IgD-negative memory B cell (primary cell): ENCODE results near the gene FHAD1. TPM values are rescaled to one million over a fixed set of nuclear protein-coding genes. Genes with fewer than 3 reads are reported as not detected.

Source experiments
- H3K27ac Mint-ChIP-seq, 3 donors: one replicate each; pipeline ENCODE4 v1.8.0; 2020 to 2022; ENCODE audit warnings: mild to moderate bottlenecking in 3 of 3, mixed read lengths in 3 of 3, moderate library complexity in 1 of 3
- H3K27me3 Mint-ChIP-seq: one replicate; pipeline ENCODE4 v1.8.0; 2021; ENCODE audit warnings: mixed read lengths
- H3K36me3 Mint-ChIP-seq: one replicate; pipeline ENCODE4 v1.8.0; 2020; ENCODE audit warnings: mild to moderate bottlenecking, mixed read lengths
- H3K4me1 Mint-ChIP-seq, 3 donors: one replicate each; pipeline ENCODE4 v1.8.0; 2020 to 2022; ENCODE audit warnings: mixed read lengths in 3 of 3, mild to moderate bottlenecking in 1 of 3
- H3K4me3 Mint-ChIP-seq, 4 donors: one replicate each; pipeline ENCODE4 v1.8.0; 2020 to 2022; ENCODE audit warnings: mild to moderate bottlenecking in 4 of 4, mixed read lengths in 4 of 4, moderate library complexity in 3 of 4
- H3K9me3 Mint-ChIP-seq, 3 donors: one replicate each; pipeline ENCODE4 v1.8.0; 2020 to 2021; ENCODE audit warnings: mixed read lengths in 3 of 3, mild to moderate bottlenecking in 1 of 3
- polyA plus RNA-seq: library from polyadenylated mRNA; unstranded; fragments of 300-500 nt; fragmentation: Illumina TruSeq; gene quantifications from one replicate; pipeline ENCODE4 v1.2.3, GENCODE V29; 2021

Gene FHAD1
- not detected for polyA plus RNA-seq

- H3K27me3 Mint-ChIP-seq = peaks cover 32% of the 10 kb centered on the region
- H3K4me3 Mint-ChIP-seq = peak within 1 kb of the TSS in 3 of 4 donors; percentile 35 to 77 (median 67)
- no peaks in the 10 kb centered on the region for H3K36me3 Mint-ChIP-seq
- H3K27ac Mint-ChIP-seq = peak within 1 kb of the TSS in 1 of 3 donors; percentile 75
- peaks cover 6 to 9% (median 7%) of the 10 kb centered on the region in 3 donors for H3K4me1 Mint-ChIP-seq
- peaks cover 0 to 8% (median 5%) of the 10 kb centered on the region in 3 donors for H3K9me3 Mint-ChIP-seq
These were observed at the start of gene FHAD1 for GRCh38 chr1:15246960-15247614. FHAD1 (plus strand) TSS chr1:15247223; CDS start chr1:15251785, 4,562 bp downstream.

GRCh38 chr1:15197591-15198447 lies 49.2 kb upstream of the FHAD1 start:
- Mint-ChIP-seq H3K4me3 (peak overlapping the region in 1 of 4 donors; percentile 70), H3K36me3 (no peaks in the 10 kb centered on the region), H3K4me1 (no peaks in the 10 kb centered on the region), H3K27me3 (peaks cover 4% of the 10 kb centered on the region), H3K9me3 (no peaks in the 10 kb centered on the region), H3K27ac (no peak overlapping the region)

DNA sequence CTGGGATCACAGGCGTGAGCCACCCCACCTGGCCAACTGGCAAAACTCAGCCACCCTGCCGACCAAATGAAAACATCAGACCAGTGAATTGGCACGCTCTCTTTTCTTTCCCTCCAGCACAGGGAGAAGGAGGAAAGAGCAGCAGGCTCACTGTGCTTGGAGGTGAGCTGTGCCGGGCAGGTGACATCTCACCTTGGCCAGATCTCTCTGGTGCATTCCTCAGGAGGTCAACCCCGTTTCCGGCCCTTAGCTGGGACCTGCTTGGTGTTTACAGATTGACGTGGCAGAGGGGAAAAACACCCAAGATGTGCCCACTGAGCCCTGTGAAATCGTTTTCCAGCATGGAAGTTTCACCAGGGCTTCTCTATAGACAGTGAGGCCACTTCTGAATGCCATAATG lies 48.3 kb upstream of the FHAD1 start:
- Mint-ChIP-seq H3K9me3 (no peaks in the 10 kb centered on the region), H3K27me3 (peaks cover 4% of the 10 kb centered on the region), H3K36me3 (no peaks in the 10 kb centered on the region), H3K27ac (no peak overlapping the region), H3K4me1 (no peaks in the 10 kb centered on the region), H3K4me3 (no peak overlapping the region)

- no peaks in the 10 kb centered on the region for H3K9me3 Mint-ChIP-seq
- H3K36me3 Mint-ChIP-seq = no peaks in the 10 kb centered on the region
- peaks cover 3% of the 10 kb centered on the region for H3K27me3 Mint-ChIP-seq
- H3K4me3 Mint-ChIP-seq = peak overlapping the region in 1 of 4 donors; percentile 23
- H3K27ac Mint-ChIP-seq = no peak overlapping the region
- no peaks in the 10 kb centered on the region for H3K4me1 Mint-ChIP-seq
These were observed 45.8 kb upstream of the FHAD1 start for GRCh38 chr1:15201221-15201620.

DNA sequence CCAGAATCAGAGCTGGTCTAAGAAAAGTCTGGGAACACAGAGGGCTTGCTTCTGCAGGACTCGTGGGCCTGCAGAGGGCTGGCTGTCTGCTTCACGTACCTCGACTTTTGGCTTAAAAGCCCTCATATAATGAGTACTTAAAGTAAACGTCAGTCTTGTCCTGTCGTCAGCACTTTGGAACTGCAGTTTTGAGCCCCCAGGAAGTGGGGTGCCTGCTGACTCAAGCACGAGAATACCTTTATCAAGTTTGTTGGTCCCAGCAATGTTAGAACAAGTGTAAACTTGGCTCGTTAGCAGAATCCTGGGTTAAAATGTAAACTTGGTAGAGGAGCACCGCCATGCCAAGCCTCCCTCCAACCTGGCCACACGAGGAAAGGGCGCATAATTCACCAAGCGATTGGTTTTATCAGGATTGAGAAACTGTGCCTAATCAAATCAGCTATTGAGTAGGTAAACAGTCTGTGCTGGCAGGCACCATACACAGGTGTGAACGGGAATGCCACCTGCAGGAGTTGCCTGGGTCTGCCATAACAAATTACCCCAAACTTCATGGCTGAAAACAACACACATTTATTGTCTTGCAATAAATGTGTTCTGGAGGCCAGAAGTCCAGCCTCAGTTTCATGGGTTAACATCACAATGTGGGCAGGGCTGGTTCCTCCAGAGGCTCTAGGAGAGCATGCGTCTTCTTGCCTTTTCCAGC lies 45.0 kb upstream of the FHAD1 start:
- H3K27me3 Mint-ChIP-seq = peaks cover 8% of the 10 kb centered on the region
- H3K4me1 Mint-ChIP-seq = no peaks in the 10 kb centered on the region
- H3K27ac Mint-ChIP-seq = no peak overlapping the region
- H3K4me3 Mint-ChIP-seq = no peak overlapping the region
- H3K9me3 Mint-ChIP-seq = peaks cover 0 to 3% (median 0%) of the 10 kb centered on the region in 3 donors
- no peaks in the 10 kb centered on the region for H3K36me3 Mint-ChIP-seq

GRCh38 chr1:15204931-15205330 lies 42.1 kb upstream of the FHAD1 start:
- no peaks in the 10 kb centered on the region for H3K36me3 Mint-ChIP-seq
- H3K27me3 Mint-ChIP-seq = peaks cover 19% of the 10 kb centered on the region
- no peak overlapping the region for H3K4me3 Mint-ChIP-seq
- no peak overlapping the region for H3K27ac Mint-ChIP-seq
- H3K9me3 Mint-ChIP-seq = peaks cover 0 to 5% (median 0%) of the 10 kb centered on the region in 3 donors
- H3K4me1 Mint-ChIP-seq = no peaks in the 10 kb centered on the region

GRCh38 chr1:15205586-15206346 lies 41.3 kb upstream of the FHAD1 start:
- Mint-ChIP-seq H3K27me3 (peaks cover 21% of the 10 kb centered on the region), H3K4me3 (no peak overlapping the region), H3K27ac (no peak overlapping the region), H3K9me3 (peaks cover 0 to 5% (median 0%) of the 10 kb centered on the region in 3 donors), H3K4me1 (no peaks in the 10 kb centered on the region), H3K36me3 (no peaks in the 10 kb centered on the region)

GRCh38 chr1:15206418-15207030 lies 40.5 kb upstream of the FHAD1 start:
- Mint-ChIP-seq H3K36me3 (no peaks in the 10 kb centered on the region), H3K27ac (no peak overlapping the region), H3K4me1 (no peaks in the 10 kb centered on the region), H3K27me3 (peaks cover 21% of the 10 kb centered on the region), H3K4me3 (no peak overlapping the region), H3K9me3 (peaks cover 0 to 5% (median 0%) of the 10 kb centered on the region in 3 donors)

DNA sequence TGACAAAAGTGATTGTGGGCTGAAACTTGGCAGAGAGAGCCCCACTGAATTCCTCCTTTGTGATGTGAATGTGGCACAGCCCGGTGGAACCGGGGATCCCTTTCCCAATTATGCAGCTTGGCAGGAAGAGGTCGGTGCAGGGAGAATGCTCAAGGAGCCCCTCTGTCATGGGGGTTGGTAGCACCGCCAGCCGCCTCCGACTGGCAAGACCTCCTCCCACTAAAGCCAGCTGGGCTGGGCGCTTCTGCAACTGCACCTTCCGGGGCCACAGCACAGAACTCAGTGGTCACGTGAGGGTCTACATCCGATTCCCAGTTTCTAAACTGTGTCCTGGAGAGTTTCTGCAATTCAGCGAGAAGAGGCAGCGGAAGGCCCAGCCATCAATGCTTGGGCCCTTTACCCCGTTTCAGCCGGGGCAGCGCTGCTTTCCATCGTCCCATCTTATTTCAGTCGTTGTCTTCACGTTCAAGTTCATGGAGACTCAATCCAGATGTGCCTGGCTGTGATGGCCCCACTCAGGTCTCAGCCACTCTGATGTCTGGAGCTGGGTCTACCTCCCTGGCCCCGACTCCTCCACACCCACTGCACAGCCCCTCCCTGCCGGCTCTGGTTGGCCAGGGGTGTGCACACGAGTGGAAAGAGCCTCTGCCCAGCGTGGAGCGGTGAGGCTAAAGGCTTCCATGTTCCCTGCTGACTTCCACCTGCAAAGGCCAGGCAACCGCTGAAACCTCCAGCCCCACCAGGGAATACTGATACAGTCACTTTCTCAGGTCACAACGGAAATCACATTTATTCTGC lies 39.8 kb upstream of the FHAD1 start:
- peaks cover 0 to 5% (median 0%) of the 10 kb centered on the region in 3 donors for H3K9me3 Mint-ChIP-seq
- H3K4me3 Mint-ChIP-seq = no peak overlapping the region
- H3K4me1 Mint-ChIP-seq = no peaks in the 10 kb centered on the region
- H3K27me3 Mint-ChIP-seq = peaks cover 21% of the 10 kb centered on the region
- H3K27ac Mint-ChIP-seq = no peak overlapping the region
- no peaks in the 10 kb centered on the region for H3K36me3 Mint-ChIP-seq

DNA sequence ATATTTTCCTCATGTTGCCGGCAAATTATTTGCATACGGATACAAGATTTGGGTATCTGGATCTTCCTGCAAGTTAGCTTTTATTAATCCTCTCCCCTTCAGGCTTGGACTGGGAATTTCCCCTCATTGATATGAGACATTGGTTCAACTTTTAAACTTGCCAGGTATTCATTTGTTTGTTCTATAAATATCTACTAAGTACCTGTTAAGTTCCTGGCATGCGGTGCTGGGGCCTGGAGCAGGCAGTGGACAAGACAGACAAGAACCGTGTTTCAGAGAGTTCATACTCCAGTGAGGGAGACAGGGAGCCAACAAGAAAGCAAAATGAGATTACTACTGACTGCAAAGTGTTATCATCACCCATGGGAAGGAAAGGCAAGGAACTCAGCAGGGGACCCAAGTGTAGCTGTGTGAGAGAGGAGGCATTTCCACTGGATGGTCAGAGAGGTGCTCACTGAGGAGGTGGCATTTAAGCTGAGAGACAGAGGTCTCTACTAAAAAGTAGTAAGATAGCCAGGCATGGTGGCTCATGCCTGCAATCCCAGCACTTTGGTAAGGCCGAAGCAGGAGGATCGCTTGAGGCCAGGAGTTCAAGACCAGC lies 39.1 kb upstream of the FHAD1 start:
- H3K27ac Mint-ChIP-seq = no peak overlapping the region
- H3K9me3 Mint-ChIP-seq = peaks cover 0 to 5% (median 0%) of the 10 kb centered on the region in 3 donors
- no peaks in the 10 kb centered on the region for H3K36me3 Mint-ChIP-seq
- H3K27me3 Mint-ChIP-seq = peaks cover 25% of the 10 kb centered on the region
- H3K4me3 Mint-ChIP-seq = no peak overlapping the region
- no peaks in the 10 kb centered on the region for H3K4me1 Mint-ChIP-seq

GRCh38 chr1:15210651-15211375 lies 36.2 kb upstream of the FHAD1 start:
- Mint-ChIP-seq H3K27me3 (peaks cover 26% of the 10 kb centered on the region), H3K4me1 (no peaks in the 10 kb centered on the region), H3K9me3 (peaks cover 0 to 5% (median 0%) of the 10 kb centered on the region in 3 donors), H3K4me3 (no peak overlapping the region), H3K36me3 (no peaks in the 10 kb centered on the region), H3K27ac (no peak overlapping the region)

- H3K4me3 Mint-ChIP-seq = no peak overlapping the region
- no peaks in the 10 kb centered on the region for H3K36me3 Mint-ChIP-seq
- H3K27ac Mint-ChIP-seq = no peak overlapping the region
- no peaks in the 10 kb centered on the region for H3K4me1 Mint-ChIP-seq
- H3K9me3 Mint-ChIP-seq = peaks cover 0 to 5% (median 0%) of the 10 kb centered on the region in 3 donors
- peaks cover 26% of the 10 kb centered on the region for H3K27me3 Mint-ChIP-seq
These were observed 35.6 kb upstream of the FHAD1 start for GRCh38 chr1:15211424-15211823.
